GM12892 (cell line): Measurements from ENCODE around the gene ADA.

Source experiments
- DNase-seq: peaks from one replicate; pipeline ENCODE4 v3.0.0; 2011; ENCODE audit not compliant: insufficient read length
- FAIRE-seq: peaks from 2 replicates; lab custom pipeline; 2011; peaks lifted over from hg19 to GRCh38; lab: Jason Lieb, UNC
- POLR2A ChIP-seq: IDR thresholded peaks from 2 replicates; pipeline ENCODE4 v1.6.1; 2011; ENCODE audit warnings: low read depth, low read length, control low read depth
- POLR2AphosphoS5 ChIP-seq: IDR thresholded peaks from 2 replicates; pipeline ENCODE4 v1.6.1; 2011; ENCODE audit warnings: low read depth, low read length, control low read depth
- TAF1 ChIP-seq: IDR thresholded peaks from 2 replicates; pipeline ENCODE4 v1.6.1; 2011; ENCODE audit warnings: low read depth, mild to moderate bottlenecking, control low read depth, low read length, borderline replicate concordance

ADA gene

DNA sequence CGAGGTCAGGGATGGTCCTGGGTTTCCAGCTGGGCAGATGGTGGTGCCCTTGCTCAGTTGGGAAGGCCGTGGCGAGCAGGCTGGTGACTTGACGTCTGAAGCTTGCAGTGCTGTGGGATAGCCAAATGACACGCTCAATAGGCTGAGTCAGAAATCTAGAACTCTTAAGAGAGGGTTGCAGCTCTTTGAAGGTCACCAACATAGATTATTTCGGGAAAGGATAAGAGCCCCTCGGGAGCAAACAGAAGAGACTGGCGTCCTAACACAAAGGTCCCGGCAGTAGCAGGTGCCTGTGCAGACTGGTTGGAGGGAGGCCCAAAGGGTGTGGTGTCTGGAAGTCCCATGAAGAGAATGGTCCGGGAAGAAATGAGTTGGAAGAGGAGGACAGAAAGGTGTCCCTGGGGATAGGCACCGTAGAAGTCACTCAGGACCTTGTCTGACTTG, 50.7 kb downstream of the ADA start:
- no peak for TF ChIP-seq POLR2A
- no peak for TF ChIP-seq TAF1
- TF ChIP-seq POLR2AphosphoS5: no peak
- FAIRE-seq (no peak), DNase-seq (no peak)

DNA sequence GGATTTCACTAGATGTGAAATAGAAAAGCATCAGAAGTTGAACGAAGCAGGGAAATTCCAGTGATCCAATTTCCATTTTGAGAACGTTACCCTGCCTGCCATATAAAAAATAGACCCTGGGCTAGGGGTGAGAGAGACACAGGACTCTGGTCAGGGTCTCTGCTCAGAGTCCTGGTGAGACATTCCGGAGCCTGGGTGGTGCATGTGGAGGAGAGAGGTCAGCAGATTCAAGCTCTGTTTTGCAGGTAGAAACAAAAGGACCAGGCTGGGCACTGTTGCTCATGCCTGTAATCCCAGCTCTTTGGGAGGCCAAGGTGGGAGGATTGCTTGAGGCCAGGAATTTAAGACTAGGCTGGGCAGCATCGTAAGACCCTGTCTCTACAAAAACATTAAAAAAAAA, 51.2 kb downstream of the ADA start:
- DNase-seq (no peak), FAIRE-seq (no peak)
- TF ChIP-seq TAF1 (no peak), POLR2AphosphoS5 (no peak), POLR2A (no peak)

DNA sequence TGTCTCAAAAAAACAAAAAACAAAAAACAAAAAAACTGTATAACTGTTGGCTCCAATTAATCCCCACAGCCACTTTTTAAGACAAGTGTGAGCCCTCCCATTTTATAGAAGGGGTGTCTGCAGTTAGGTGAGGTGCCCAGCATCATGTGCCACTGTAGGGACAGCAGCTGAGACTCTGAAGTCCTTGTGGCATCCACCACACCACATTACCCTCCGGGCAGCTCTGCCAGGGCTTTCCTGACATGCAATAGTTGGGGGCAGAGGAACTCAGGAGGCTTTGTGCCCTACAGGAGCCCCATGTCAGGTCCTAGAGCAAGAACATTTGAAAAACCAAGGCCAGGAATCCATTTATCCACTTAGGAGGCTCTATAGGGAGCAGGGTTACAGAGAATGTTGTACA, 51.8 kb downstream of the ADA start:
- FAIRE-seq (no peak), DNase-seq (no peak)
- no peak for TF ChIP-seq POLR2AphosphoS5
- TF ChIP-seq POLR2A: no peak
- TF ChIP-seq TAF1: no peak

DNA sequence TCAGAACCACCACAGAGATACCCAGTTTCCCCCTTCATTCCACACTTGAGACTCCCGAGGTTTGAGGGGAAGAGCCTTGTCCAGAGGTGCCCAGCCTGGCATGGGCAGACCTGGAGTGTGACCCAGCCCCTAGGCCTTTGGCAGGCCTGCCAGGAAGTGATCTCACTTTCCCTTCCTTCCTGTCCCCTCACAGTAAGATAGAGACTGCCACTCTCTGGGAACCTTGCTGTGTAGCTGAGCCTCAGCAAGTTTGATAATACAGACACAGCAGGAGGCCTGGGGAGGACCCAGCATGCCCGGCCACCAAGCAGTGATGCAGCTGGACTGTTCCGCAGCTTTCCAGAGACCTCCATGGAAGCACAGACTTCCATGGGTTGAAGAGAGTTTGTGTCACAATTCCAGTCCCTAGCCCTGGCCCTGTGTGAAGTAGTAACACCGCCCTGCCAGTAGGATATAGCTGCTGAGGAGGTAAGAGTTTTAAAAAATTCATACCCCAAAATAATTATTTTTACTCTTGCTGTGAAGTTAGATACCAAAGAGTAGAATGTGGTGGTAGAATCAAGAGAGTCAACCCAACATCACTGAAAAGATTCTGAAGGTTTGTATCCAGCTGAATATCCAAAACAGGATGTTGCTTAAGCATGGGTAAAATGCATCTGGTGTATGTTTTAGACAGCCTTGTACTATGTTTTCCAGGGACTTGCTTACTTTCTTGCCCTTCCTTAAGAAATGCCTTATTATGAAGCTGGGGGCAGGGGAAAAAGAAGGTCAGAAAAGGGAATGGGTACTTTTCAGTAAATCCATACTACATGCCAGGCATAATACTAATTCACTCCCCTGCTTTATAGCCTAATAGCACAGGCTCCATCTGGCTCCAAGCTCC, 52.8 kb downstream of the ADA start:
- TF ChIP-seq TAF1 (peak; percentile 35; the same call in 1 of the 2 replicates), POLR2AphosphoS5 (0 out of 2 replicates have a peak, but pooled peaks have one; percentile 59), POLR2A (peak; percentile 69)
- FAIRE-seq (peak; percentile 83), DNase-seq (no peak)

DNA sequence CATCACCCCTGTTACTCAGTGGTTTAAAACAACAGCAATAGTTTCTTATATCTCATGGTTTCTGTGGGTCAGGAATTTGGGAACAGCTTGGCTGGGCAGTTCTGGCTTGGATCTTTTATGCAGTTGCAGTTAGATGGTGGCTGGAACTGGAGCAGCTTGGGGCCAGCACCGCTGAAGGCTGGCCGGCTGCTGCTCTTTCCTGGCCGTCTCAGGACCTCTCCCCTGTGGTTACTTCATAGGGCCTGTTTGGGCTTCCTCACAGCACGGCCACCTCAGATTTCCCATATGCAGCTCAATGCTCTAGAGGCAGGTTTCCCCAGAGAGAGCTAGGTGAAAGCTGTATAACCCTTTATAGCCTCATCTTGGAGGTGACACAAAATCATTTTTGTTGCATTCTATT, 53.6 kb downstream of the ADA start:
- TF ChIP-seq POLR2AphosphoS5: no peak
- TF ChIP-seq TAF1: no peak
- TF ChIP-seq POLR2A: no peak
- DNase-seq (no peak), FAIRE-seq (peak; percentile 36)

DNA sequence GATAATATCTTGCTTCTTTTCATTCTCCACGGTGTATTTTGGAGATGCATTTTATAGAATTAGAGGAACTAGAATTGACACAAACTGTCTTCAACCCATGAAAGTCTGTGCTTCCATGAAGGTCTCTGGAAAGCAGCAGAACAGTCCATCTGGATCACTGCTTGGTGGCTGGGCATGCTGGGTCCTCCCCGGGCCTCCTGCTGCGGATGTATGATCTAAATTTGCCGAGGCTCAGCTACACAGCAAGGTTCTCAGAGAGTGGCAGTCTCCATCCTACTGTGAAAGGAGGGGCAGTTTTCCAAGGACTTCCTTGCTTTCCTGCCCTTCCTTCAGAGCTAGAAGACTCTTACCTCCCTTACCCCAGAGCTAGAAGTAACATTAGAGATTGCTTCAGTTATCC, 54.0 kb downstream of the ADA start:
- DNase-seq (no peak), FAIRE-seq (peak; percentile 61)
- TF ChIP-seq TAF1 (no peak), POLR2AphosphoS5 (no peak), POLR2A (no peak)

DNA sequence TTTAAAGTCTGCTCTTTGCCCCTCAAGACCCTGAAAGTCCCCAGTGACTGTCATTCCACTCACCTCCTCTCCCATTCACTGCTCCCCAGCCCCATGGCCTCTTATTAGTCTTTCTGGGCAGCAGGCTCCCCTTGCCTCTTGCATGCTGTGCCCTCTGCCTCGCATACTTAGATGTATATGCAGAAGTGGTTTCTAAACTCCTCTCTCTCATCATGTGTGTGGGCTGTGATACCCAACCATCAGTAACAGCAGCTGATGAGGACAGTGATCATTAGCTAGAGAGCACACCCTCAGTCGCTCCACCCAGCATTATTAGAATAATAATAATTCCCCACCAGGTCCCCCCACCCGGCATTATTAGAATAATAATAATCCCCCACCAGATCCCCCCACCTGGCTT, 54.6 kb downstream of the ADA start:
- FAIRE-seq (no peak), DNase-seq (no peak)
- TF ChIP-seq TAF1 (no peak), POLR2A (no peak), POLR2AphosphoS5 (no peak)

DNA sequence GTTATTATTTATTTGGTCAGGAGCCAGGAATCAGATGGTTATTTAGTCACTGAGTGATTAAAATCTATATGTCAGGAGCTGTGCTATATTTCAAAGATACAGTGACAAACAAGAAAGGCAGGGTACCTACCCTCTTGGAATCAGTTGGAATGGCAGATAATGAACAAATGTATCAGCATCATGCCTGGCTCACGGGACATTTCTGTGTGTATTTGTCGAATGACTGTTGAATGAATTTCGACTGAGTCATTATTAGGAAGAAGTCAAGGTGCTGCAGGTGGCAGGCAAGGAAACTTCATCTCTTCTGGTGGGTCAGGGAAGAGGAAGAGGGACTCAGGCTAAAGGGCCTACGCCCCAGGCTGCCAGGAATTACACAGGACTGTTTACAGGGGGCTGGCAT, 55.5 kb downstream of the ADA start:
- DNase-seq (no peak), FAIRE-seq (no peak)
- TF ChIP-seq POLR2AphosphoS5: no peak
- TF ChIP-seq TAF1: no peak
- no peak for TF ChIP-seq POLR2A

DNA sequence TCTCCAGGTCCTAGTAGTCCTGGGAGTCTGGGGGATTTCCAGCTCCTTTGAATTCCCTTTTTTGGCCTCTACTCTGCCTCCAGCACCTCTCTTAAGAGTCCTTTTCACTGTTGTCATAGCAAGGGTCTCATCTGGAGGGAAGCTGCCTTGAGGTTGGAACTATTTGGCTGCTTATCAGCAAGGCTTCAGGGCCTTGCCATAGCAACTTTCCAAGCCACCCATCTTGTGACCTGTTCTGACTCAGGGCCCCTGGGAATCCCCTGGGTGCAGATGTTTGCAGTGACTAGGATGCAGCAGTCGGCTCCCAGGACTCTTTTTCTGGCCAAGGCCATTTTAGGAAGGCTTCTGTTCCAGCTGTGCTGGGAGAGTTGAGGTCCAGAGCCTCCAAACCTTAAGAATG, 56.8 kb downstream of the ADA start:
- DNase-seq (no peak), FAIRE-seq (no peak)
- TF ChIP-seq POLR2AphosphoS5 (no peak), POLR2A (no peak), TAF1 (no peak)

DNA sequence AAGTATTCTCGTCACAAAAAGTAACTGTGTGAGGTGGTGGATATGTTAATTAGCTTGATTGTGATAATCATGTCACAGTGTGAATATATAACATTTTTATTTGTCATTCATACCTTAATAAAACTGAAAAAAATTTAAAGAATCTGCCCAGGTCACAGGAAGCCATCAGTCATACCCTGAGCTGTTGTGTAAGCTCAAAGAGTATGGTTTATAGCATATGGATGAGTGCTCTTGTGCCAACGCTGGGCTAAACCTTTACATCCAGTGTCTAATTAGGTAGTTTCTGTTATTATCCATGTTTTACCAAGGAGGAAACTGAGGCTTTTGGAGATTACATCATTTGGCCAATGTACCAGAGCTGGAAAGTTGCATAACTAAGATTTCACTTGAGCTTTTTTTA, 57.7 kb downstream of the ADA start:
- FAIRE-seq: no peak

DNA sequence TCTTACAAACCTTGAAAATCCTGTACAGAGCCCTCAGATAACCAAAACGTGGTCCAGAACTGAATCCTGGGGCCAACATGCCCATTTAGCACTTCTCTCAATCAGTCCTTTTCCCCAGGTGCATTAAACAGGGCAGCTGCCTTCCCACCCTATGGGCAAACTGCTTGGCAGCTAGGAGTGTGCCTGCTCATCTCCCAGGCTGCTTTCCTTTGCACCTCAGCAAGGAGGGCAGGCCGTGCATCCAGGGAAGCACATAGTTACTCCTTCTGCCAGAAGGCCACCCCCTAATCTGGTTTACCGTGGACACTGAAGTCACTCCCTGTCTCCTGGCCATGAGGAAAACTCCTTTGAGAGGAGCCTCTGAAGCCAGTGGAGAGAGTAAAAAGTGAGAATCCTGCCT, 59.1 kb downstream of the ADA start:
- no peak for DNase-seq
- no peak for FAIRE-seq
- TF ChIP-seq POLR2AphosphoS5: no peak
- no peak for TF ChIP-seq POLR2A
- no peak for TF ChIP-seq TAF1

More for the DNA sequence above, 57.7 kb downstream of the ADA start:
- no peak for DNase-seq
- TF ChIP-seq POLR2AphosphoS5 (no peak), POLR2A (no peak), TAF1 (no peak)

DNA sequence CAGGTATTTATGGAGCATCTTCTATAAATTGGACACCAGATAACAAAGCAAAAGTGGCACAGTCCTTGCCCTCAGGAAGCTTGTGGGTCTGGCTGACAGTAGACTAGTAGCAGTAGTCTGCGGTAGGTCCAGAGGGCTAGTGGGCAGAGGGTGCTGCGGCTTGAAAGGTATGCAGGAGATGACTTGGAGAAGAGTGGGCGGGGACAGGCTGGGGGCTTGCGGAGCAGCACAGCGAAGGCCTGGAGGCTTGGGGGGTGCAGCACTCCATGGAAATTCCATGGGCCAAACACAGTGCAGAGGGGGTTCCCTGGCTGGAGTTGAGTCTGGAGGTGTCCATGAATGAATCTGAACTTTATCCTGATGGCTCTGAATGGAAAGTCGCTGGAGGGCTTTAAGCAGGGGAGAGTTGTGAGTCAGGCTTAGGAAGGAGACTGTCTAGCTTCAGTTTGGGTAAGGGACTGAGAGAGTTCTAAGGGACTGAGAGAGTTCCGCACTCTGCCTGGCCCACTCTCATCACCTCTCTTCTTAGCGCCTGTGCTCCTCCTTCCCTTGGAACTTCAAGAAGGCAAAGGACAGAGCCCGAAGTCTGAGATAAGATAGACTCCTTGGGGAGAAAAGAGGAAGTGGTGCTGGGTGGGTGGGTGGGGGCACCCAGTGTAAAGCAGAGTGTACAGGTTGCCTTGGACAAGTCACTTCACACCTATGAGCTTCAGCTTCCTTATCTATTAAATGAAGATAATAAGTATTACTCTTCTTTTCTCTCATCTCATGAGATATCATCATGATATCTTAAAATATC, 60.3 kb downstream of the ADA start:
- TF ChIP-seq POLR2AphosphoS5 (no peak), TAF1 (no peak), POLR2A (no peak)
- DNase-seq (no peak), FAIRE-seq (no peak)
